Measurements from ENCODE around the gene EXOC3L1. TPM values are rescaled to one million over a fixed set of nuclear protein-coding genes. Genes with fewer than 3 reads are reported as not detected.

EXOC3L1 gene
- total RNA-seq, 1 experiment from 2014 or later = not detected

DNA sequence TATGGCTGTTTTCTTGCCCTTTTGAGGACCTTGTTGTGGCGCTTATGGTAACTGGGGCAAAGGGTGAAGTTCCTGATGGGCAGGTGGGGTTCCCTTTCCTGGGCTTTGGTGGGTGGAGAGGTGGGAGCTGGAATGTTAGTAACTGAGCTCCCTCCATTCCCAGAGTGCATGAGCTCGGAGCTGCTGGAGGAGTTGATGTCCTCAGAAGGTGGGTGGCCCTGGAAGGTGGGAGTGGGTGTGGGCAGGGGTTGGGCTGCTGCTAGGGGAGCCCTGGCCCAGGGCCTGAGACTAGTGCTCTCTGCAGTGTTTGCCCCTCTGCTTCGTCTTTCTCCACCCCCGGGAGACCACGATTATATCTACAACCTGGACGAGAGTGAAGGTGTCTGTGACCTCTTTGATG, 7.8 kb upstream of the EXOC3L1 start:
- Histone ChIP-seq H3K79me2 (ENCODE audit: low read length) (peaks cover 19% of the 10 kb centered on the region), H3K27ac (ENCODE audit: low read length) (no peak overlapping the region), H3K9me3 (ENCODE audit: low read length) (no peaks in the 10 kb centered on the region)

GRCh38 chr16:67196881-67197280, 6.9 kb upstream of the EXOC3L1 start:
- DNase-seq = no peak
- Histone ChIP-seq H3K27ac (ENCODE audit: low read length) (no peak overlapping the region), H3K9ac (ENCODE audit: low read length) (no peak overlapping the region), H3K4me1 (ENCODE audit: low read length) (peaks cover 16% of the 10 kb centered on the region), H4K20me1 (ENCODE audit: insufficient read depth, low read depth, low read length) (peaks cover 34% of the 10 kb centered on the region), H3K4me2 (ENCODE audit: low read depth, low read length, poor library complexity, severe bottlenecking) (no peak overlapping the region), H3K9me2 (replicated peaks; ENCODE audit: insufficient read depth, low read length) (no peaks in the 10 kb centered on the region), H3K9me3 (ENCODE audit: low read length) (no peaks in the 10 kb centered on the region), H3K79me2 (ENCODE audit: low read length) (peaks cover 26% of the 10 kb centered on the region), H3K27me3 (ENCODE audit: low read length) (no peaks in the 10 kb centered on the region), H3K4me3 (ENCODE audit: low read length) (no peak overlapping the region), H2AFZ (ENCODE audit: low read length) (no peak overlapping the region), H3K36me3 (ENCODE audit: insufficient read depth, low read length) (peaks cover 17% of the 10 kb centered on the region)

More for the DNA sequence above, 7.8 kb upstream of the EXOC3L1 start:
- Histone ChIP-seq H4K20me1 (ENCODE audit: insufficient read depth, low read depth, low read length) (peaks cover 28% of the 10 kb centered on the region), H3K36me3 (ENCODE audit: insufficient read depth, low read length) (peaks cover 17% of the 10 kb centered on the region), H3K9me2 (replicated peaks; ENCODE audit: insufficient read depth, low read length) (no peaks in the 10 kb centered on the region), H3K4me2 (ENCODE audit: low read depth, low read length, poor library complexity, severe bottlenecking) (no peak overlapping the region), H3K9ac (ENCODE audit: low read length) (no peak overlapping the region), H3K27me3 (ENCODE audit: low read length) (no peaks in the 10 kb centered on the region), H3K4me1 (ENCODE audit: low read length) (peaks cover 16% of the 10 kb centered on the region), H2AFZ (ENCODE audit: low read length) (no peak overlapping the region), H3K4me3 (ENCODE audit: low read length) (no peak overlapping the region)
- no peak for DNase-seq

DNA sequence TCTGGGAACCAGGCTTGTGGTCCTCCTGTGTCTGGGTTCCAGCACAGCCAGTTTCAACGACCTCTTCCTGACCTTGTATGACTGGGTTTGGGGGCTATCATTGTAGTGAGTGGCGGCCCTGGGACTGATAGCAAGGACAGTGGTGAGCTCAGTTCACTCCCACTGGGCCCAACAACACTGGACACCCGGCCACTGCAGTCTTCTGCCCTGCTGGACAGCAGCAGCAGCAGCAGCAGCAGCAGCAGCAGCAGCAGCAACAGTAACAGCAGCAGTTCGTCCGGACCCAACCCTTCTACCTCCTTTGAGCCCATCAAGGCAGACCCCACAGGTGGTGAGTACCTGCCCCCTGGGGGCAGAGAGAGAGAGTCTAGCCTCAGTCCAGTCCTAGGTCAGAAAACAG, 5.7 kb upstream of the EXOC3L1 start:
- Histone ChIP-seq H4K20me1 (ENCODE audit: insufficient read depth, low read depth, low read length) (peaks cover 34% of the 10 kb centered on the region), H3K4me1 (ENCODE audit: low read length) (peaks cover 16% of the 10 kb centered on the region), H2AFZ (ENCODE audit: low read length) (no peak overlapping the region), H3K9ac (ENCODE audit: low read length) (no peak overlapping the region), H3K36me3 (ENCODE audit: insufficient read depth, low read length) (peaks cover 15% of the 10 kb centered on the region), H3K27me3 (ENCODE audit: low read length) (no peaks in the 10 kb centered on the region), H3K4me3 (ENCODE audit: low read length) (no peak overlapping the region), H3K9me2 (replicated peaks; ENCODE audit: insufficient read depth, low read length) (no peaks in the 10 kb centered on the region), H3K79me2 (ENCODE audit: low read length) (peaks cover 26% of the 10 kb centered on the region), H3K27ac (ENCODE audit: low read length) (no peak overlapping the region), H3K9me3 (ENCODE audit: low read length) (no peaks in the 10 kb centered on the region), H3K4me2 (ENCODE audit: low read depth, low read length, poor library complexity, severe bottlenecking) (no peak overlapping the region)
- no peak for DNase-seq

DNA sequence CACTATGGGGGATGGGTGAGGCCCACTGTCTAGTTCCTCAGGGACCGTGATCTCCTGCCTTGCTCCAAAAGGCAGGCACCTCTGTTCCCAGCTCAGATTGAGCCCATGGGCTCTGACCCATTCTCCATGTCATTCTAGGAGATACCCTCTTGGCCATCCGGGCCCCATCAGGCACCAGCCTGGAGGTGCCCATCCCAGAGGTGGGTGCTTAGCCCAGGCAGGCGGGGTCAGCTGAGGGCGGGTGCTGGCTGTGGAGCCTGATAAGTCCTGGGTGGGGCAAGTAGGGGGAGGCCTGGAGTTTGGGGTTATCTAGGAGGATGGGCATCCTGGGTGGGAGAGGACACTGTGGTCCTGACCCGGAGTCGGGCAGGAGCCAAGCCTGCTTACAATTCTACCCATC, 4.3 kb upstream of the EXOC3L1 start:
- no peak overlapping the region for H2AFZ ChIP-seq (ENCODE audit: low read length)
- H3K4me2 ChIP-seq (ENCODE audit: low read depth, low read length, poor library complexity, severe bottlenecking) = peak overlapping the region; percentile 99
- H3K36me3 ChIP-seq (ENCODE audit: insufficient read depth, low read length) = peaks cover 15% of the 10 kb centered on the region
- H3K79me2 ChIP-seq (ENCODE audit: low read length) = peaks cover 26% of the 10 kb centered on the region
- no peaks in the 10 kb centered on the region for H3K9me3 ChIP-seq (ENCODE audit: low read length)
- H3K27me3 ChIP-seq (ENCODE audit: low read length) = no peaks in the 10 kb centered on the region
- H3K4me3 ChIP-seq (ENCODE audit: low read length) = no peak overlapping the region
- H4K20me1 ChIP-seq (ENCODE audit: insufficient read depth, low read depth, low read length) = peaks cover 34% of the 10 kb centered on the region
- H3K9me2 ChIP-seq (replicated peaks; ENCODE audit: insufficient read depth, low read length) = no peaks in the 10 kb centered on the region
- DNase-seq = no peak
- no peak overlapping the region for H3K27ac ChIP-seq (ENCODE audit: low read length)
- H3K4me1 ChIP-seq (ENCODE audit: low read length) = peaks cover 16% of the 10 kb centered on the region
- H3K9ac ChIP-seq (ENCODE audit: low read length) = peak overlapping the region; percentile 100; the same call in 1 of the 2 replicates

DNA sequence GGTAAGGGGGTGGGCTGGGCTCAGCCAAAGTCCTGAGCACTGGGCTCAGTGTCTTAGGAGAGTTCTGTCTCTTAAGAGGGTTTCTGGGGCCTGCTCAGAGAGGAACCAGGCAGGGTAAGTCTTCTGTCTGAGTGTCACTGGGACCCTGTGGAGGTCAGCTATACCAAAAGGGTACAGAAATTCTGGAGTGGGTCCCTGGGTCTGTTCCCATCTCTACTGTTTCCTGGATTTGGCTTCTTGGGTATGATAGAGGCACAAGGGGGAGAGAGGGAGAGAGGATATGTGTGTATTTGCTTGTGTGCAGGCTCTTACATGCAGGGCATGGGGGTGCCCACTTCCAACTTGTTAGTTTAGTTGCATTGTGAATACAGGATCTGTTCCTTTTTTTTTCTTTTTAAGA, 3.6 kb upstream of the EXOC3L1 start:
- Histone ChIP-seq H3K9ac (ENCODE audit: low read length) (peak overlapping the region; percentile 100), H3K36me3 (ENCODE audit: insufficient read depth, low read length) (peaks cover 13% of the 10 kb centered on the region; the same call in 1 of the 2 replicates)

GRCh38 chr16:67192781-67193361, 2.9 kb upstream of the EXOC3L1 start:
- peak overlapping the region; percentile 99 for H3K4me2 ChIP-seq (ENCODE audit: low read depth, low read length, poor library complexity, severe bottlenecking)
- no peaks in the 10 kb centered on the region for H3K9me2 ChIP-seq (replicated peaks; ENCODE audit: insufficient read depth, low read length)
- no peaks in the 10 kb centered on the region for H3K9me3 ChIP-seq (ENCODE audit: low read length)
- H3K9ac ChIP-seq (ENCODE audit: low read length) = peak overlapping the region; percentile 100
- peaks cover 12% of the 10 kb centered on the region; the same call in 1 of the 2 replicates for H3K36me3 ChIP-seq (ENCODE audit: insufficient read depth, low read length)
- no peak overlapping the region for H2AFZ ChIP-seq (ENCODE audit: low read length)
- peaks cover 16% of the 10 kb centered on the region for H3K4me1 ChIP-seq (ENCODE audit: low read length)
- H4K20me1 ChIP-seq (ENCODE audit: insufficient read depth, low read depth, low read length) = peaks cover 31% of the 10 kb centered on the region
- no peaks in the 10 kb centered on the region for H3K27me3 ChIP-seq (ENCODE audit: low read length)
- peaks cover 26% of the 10 kb centered on the region for H3K79me2 ChIP-seq (ENCODE audit: low read length)
- peak overlapping the region; percentile 58; the same call in 1 of the 2 replicates for H3K27ac ChIP-seq (ENCODE audit: low read length)
- peak overlapping the region; percentile 100 for H3K4me3 ChIP-seq (ENCODE audit: low read length)
- peak; percentile 69 for DNase-seq

More for the DNA sequence above, 3.6 kb upstream of the EXOC3L1 start:
- Histone ChIP-seq H3K9me2 (replicated peaks; ENCODE audit: insufficient read depth, low read length) (no peaks in the 10 kb centered on the region), H3K4me3 (ENCODE audit: low read length) (peak overlapping the region; percentile 100), H3K9me3 (ENCODE audit: low read length) (no peaks in the 10 kb centered on the region), H3K79me2 (ENCODE audit: low read length) (peaks cover 26% of the 10 kb centered on the region), H3K4me1 (ENCODE audit: low read length) (peaks cover 16% of the 10 kb centered on the region), H2AFZ (ENCODE audit: low read length) (no peak overlapping the region), H4K20me1 (ENCODE audit: insufficient read depth, low read depth, low read length) (peaks cover 34% of the 10 kb centered on the region), H3K4me2 (ENCODE audit: low read depth, low read length, poor library complexity, severe bottlenecking) (peak overlapping the region; percentile 99), H3K27me3 (ENCODE audit: low read length) (no peaks in the 10 kb centered on the region), H3K27ac (ENCODE audit: low read length) (peak overlapping the region; percentile 5; the same call in 1 of the 2 replicates)
- DNase-seq = no peak

DNA sequence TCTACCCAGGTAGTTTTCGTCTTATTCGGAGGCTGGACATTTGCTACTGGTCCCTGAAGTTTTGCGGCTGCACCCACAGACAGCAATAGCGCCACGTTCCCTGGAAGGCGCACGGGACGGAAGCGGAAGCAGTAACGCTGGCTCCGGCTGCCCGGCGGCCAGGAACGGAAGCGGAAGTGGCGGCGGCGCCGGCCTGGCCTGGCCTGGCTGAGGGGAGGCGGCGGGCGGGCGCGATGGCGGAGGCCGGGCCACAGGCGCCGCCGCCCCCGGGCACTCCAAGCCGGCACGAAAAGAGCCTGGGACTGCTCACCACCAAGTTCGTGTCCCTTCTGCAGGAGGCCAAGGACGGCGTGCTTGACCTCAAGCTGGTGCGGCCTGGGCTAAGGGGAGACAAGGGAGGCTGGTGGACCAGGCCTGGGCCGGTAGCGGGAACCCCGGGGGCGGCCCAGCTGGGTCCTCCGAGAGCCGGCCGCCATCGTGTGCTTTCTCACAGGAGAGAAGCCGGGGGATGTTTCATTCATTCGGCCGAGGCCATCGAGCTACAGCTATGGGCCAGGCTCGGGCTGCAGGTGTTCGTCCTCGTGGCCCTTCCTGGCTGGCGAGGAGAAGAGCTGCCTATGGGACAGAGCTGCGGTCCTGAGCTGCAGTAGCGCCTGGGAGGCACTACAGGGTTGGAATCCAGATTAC, 2.2 kb upstream of the EXOC3L1 start, which contains the start of gene E2F4:
E2F4 (plus strand) TSS at position 161 of the 687 bp plus-strand sequence; CDS start at position 234, 73 bp downstream.
- peak; percentile 97 for DNase-seq
- Histone ChIP-seq H3K27ac (ENCODE audit: low read length) (peak within 1 kb of the TSS; percentile 58; the same call in 1 of the 2 replicates), H3K4me2 (ENCODE audit: low read depth, low read length, poor library complexity, severe bottlenecking) (peak within 1 kb of the TSS; percentile 99), H3K79me2 (ENCODE audit: low read length) (peaks cover 26% of the 10 kb centered on the region), H2AFZ (ENCODE audit: low read length) (0 out of 2 replicates have a peak within 1 kb of the TSS, but pooled peaks have one; percentile 70), H3K36me3 (ENCODE audit: insufficient read depth, low read length) (peaks cover 12% of the 10 kb centered on the region; the same call in 1 of the 2 replicates), H3K9ac (ENCODE audit: low read length) (peak within 1 kb of the TSS; percentile 100), H4K20me1 (ENCODE audit: insufficient read depth, low read depth, low read length) (peaks cover 28% of the 10 kb centered on the region), H3K4me1 (ENCODE audit: low read length) (peaks cover 16% of the 10 kb centered on the region), H3K27me3 (ENCODE audit: low read length) (no peaks in the 10 kb centered on the region), H3K4me3 (ENCODE audit: low read length) (peak within 1 kb of the TSS; percentile 100), H3K9me2 (replicated peaks; ENCODE audit: insufficient read depth, low read length) (no peaks in the 10 kb centered on the region), H3K9me3 (ENCODE audit: low read length) (no peaks in the 10 kb centered on the region)

GRCh38 chr16:67191411-67191994, 1.6 kb upstream of the EXOC3L1 start:
- Histone ChIP-seq H3K9me2 (replicated peaks; ENCODE audit: insufficient read depth, low read length) (no peaks in the 10 kb centered on the region), H2AFZ (ENCODE audit: low read length) (0 out of 2 replicates have a peak overlapping the region, but pooled peaks have one; percentile 70), H3K9ac (ENCODE audit: low read length) (peak overlapping the region; percentile 100; the same call in 1 of the 2 replicates), H3K79me2 (ENCODE audit: low read length) (peaks cover 26% of the 10 kb centered on the region), H3K27me3 (ENCODE audit: low read length) (no peaks in the 10 kb centered on the region), H4K20me1 (ENCODE audit: insufficient read depth, low read depth, low read length) (peaks cover 28% of the 10 kb centered on the region), H3K4me2 (ENCODE audit: low read depth, low read length, poor library complexity, severe bottlenecking) (peak overlapping the region; percentile 99), H3K36me3 (ENCODE audit: insufficient read depth, low read length) (peaks cover 12% of the 10 kb centered on the region; the same call in 1 of the 2 replicates), H3K4me3 (ENCODE audit: low read length) (peak overlapping the region; percentile 100), H3K9me3 (ENCODE audit: low read length) (no peaks in the 10 kb centered on the region), H3K27ac (ENCODE audit: low read length) (no peak overlapping the region), H3K4me1 (ENCODE audit: low read length) (peaks cover 16% of the 10 kb centered on the region)
- no peak for DNase-seq
